Erythroblast (primary cell): Measurements from ENCODE around the gene SPTLC3.

Source experiments
- GATA1 ChIP-seq: IDR thresholded peaks from 2 replicates; pipeline ENCODE4 v1.6.1; 2011; ENCODE audit warnings: low read depth, mild to moderate bottlenecking, control low read depth, low read length, moderate library complexity
- POLR2A ChIP-seq: IDR thresholded peaks from 2 replicates; pipeline ENCODE4 v1.6.1; 2011; ENCODE audit warnings: mild to moderate bottlenecking, low read length

DNA sequence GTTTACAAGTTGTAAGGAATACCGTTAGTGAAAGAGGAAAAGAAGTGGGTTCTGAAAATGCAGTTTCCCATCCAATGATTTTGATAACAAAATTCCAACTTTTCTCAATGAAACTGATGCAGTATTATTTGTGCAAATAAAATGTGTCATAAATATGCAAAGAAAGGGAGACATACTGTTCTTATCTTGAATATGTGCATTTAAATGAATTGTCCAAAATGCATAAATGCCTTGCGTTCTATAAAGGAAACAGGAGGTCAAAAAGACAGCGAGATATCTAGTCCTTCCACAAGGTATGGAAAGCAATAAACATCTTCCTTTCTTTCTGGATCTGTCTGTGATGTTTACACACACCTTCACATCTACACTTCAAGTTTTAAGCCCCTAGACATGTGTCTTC lies 157.7 kb downstream of the SPTLC3 start:
- TF ChIP-seq POLR2A (no peak), GATA1 (no peak)
